Ishikawa (cell line): ENCODE results near the gene LANCL2.

Experiments used
- CEBPB ChIP-seq: IDR thresholded peaks from 2 replicates; pipeline ENCODE4 v1.6.1; 2012
- CREB1 ChIP-seq: IDR thresholded peaks from 2 replicates; pipeline ENCODE4 v1.6.1; 2012; ENCODE audit warnings: low read depth
- EGR1 ChIP-seq: IDR thresholded peaks from 2 replicates; pipeline ENCODE4 v1.6.1; 2012
- EP300 ChIP-seq: IDR thresholded peaks from 2 replicates; pipeline ENCODE4 v1.6.1; 2012; ENCODE audit warnings: borderline replicate concordance
- FOXM1 ChIP-seq: IDR thresholded peaks from 2 replicates; pipeline ENCODE4 v1.6.1; 2012; ENCODE audit warnings: low read depth, borderline replicate concordance
- NFIC ChIP-seq: IDR thresholded peaks from 2 replicates; pipeline ENCODE4 v1.6.1; 2012
- RAD21 ChIP-seq: IDR thresholded peaks from 2 replicates; pipeline ENCODE4 v1.6.1; 2012; ENCODE audit warnings: low read depth
- TAF1 ChIP-seq: IDR thresholded peaks from 2 replicates; pipeline ENCODE4 v1.6.1; 2012; ENCODE audit warnings: low read depth, mild to moderate bottlenecking
- TCF12 ChIP-seq: IDR thresholded peaks from 2 replicates; pipeline ENCODE4 v1.6.1; 2012; ENCODE audit warnings: low read depth
- TEAD4 ChIP-seq: IDR thresholded peaks from 2 replicates; pipeline ENCODE4 v1.6.1; 2012
- YY1 ChIP-seq: IDR thresholded peaks from 2 replicates; pipeline ENCODE4 v1.6.1; 2012; ENCODE audit warnings: low read depth
- ZBTB7A ChIP-seq: IDR thresholded peaks from 2 replicates; pipeline ENCODE4 v1.6.1; 2012; ENCODE audit warnings: low read depth
- TF ChIP-seq, protein P1 (sequence below): IDR thresholded peaks from 2 replicates; pipeline ENCODE4 v1.6.1; 2012; ENCODE audit warnings: low read depth, mild to moderate bottlenecking
- TF ChIP-seq, protein P2 (sequence below): IDR thresholded peaks from 2 replicates; pipeline ENCODE4 v1.6.1; 2012
- TF ChIP-seq, protein P3 (sequence below): IDR thresholded peaks from 2 replicates; pipeline ENCODE4 v1.6.1; 2012

Gene LANCL2

GRCh38 chr7:55432939-55433784 lies 68.0 kb downstream of the LANCL2 start:
- TF ChIP-seq, protein P1, sequence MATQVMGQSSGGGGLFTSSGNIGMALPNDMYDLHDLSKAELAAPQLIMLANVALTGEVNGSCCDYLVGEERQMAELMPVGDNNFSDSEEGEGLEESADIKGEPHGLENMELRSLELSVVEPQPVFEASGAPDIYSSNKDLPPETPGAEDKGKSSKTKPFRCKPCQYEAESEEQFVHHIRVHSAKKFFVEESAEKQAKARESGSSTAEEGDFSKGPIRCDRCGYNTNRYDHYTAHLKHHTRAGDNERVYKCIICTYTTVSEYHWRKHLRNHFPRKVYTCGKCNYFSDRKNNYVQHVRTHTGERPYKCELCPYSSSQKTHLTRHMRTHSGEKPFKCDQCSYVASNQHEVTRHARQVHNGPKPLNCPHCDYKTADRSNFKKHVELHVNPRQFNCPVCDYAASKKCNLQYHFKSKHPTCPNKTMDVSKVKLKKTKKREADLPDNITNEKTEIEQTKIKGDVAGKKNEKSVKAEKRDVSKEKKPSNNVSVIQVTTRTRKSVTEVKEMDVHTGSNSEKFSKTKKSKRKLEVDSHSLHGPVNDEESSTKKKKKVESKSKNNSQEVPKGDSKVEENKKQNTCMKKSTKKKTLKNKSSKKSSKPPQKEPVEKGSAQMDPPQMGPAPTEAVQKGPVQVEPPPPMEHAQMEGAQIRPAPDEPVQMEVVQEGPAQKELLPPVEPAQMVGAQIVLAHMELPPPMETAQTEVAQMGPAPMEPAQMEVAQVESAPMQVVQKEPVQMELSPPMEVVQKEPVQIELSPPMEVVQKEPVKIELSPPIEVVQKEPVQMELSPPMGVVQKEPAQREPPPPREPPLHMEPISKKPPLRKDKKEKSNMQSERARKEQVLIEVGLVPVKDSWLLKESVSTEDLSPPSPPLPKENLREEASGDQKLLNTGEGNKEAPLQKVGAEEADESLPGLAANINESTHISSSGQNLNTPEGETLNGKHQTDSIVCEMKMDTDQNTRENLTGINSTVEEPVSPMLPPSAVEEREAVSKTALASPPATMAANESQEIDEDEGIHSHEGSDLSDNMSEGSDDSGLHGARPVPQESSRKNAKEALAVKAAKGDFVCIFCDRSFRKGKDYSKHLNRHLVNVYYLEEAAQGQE: no peak
- TF ChIP-seq EP300 (no peak), CREB1 (no peak), RAD21 (peak; percentile 70)
- TF ChIP-seq, protein P2, sequence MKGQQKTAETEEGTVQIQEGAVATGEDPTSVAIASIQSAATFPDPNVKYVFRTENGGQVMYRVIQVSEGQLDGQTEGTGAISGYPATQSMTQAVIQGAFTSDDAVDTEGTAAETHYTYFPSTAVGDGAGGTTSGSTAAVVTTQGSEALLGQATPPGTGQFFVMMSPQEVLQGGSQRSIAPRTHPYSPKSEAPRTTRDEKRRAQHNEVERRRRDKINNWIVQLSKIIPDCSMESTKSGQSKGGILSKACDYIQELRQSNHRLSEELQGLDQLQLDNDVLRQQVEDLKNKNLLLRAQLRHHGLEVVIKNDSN: no peak; the same call in 1 of the 2 replicates

DNA sequence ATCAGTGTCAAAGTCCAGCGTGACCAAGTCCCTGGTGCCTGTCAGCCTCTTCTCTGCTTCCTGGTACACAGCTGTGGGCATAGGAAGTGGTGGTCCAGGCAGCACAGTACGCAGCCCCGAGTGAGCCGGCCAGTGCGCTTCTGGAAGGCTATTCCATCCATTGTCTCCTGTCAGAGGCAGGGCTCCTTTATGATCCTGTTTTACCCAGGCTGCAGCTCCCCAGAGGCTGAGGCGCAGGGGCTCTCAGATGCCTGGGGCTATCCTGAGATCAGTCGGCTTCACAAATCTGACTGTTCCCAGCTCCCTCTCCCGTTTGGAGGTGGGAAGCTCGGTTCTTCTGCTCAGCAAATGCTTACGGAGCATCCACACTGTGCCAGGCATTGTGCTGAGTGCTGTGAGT lies 70.3 kb downstream of the LANCL2 start:
- TF ChIP-seq NFIC: no peak
- no peak for TF ChIP-seq TEAD4
- TF ChIP-seq RAD21: no peak
- TF ChIP-seq, protein P1: no peak
- TF ChIP-seq FOXM1: no peak
- TF ChIP-seq, protein P3, sequence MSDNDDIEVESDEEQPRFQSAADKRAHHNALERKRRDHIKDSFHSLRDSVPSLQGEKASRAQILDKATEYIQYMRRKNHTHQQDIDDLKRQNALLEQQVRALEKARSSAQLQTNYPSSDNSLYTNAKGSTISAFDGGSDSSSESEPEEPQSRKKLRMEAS: no peak
- no peak for TF ChIP-seq ZBTB7A
- no peak for TF ChIP-seq YY1
- TF ChIP-seq EP300: no peak
- TF ChIP-seq EGR1: no peak
- TF ChIP-seq CREB1: no peak
- TF ChIP-seq CEBPB: no peak
- TF ChIP-seq TAF1: no peak
- TF ChIP-seq, protein P2: no peak
- TF ChIP-seq TCF12: no peak

DNA sequence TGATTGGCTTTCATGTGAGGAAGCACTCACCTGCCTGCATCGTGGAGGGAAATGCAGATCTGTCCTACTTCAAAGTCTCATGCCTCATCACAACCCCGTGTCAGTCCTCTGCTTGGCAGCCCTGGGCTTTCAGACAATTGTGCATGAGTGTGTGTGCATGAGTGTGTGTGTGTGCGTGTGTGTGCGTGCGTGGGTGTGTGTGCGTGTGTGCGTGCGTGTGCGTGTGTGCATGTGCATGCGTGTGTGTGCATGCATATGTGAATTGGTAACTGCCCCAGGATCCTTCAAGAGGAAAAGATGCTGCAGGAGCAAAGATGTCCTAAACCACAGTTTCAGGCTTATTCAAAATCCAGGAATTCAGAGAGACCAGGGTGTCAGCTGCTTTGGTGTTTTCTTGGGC lies 71.3 kb downstream of the LANCL2 start:
- no peak for TF ChIP-seq TCF12
- TF ChIP-seq, protein P3: no peak
- TF ChIP-seq YY1: no peak
- no peak for TF ChIP-seq CEBPB
- TF ChIP-seq CREB1: no peak
- TF ChIP-seq, protein P1: no peak
- no peak for TF ChIP-seq RAD21
- TF ChIP-seq NFIC: no peak
- TF ChIP-seq ZBTB7A: no peak
- TF ChIP-seq, protein P2: no peak
- TF ChIP-seq EGR1: no peak
- no peak for TF ChIP-seq FOXM1
- no peak for TF ChIP-seq EP300
- TF ChIP-seq TEAD4: no peak
- no peak for TF ChIP-seq TAF1

DNA sequence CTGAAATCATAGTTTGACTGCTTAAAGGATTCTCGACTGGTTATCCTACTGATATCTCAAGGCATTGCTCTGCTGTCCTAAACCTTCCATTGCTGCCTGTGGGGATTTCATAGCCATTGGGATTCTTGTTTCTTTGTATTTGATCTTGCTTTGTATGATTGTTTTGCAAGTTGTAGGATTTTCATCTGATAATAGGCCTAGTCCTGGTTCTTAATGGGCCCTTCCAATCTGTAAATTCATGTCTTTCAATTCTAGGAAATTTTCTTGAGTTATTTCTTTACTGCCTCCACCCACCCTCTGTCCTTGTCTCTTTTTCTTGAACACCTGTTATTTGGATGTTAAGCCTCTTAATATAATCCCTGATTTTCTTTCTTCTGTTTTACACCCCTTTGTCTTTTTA lies 72.2 kb downstream of the LANCL2 start:
- TF ChIP-seq YY1 (no peak), TAF1 (no peak), EP300 (no peak), EGR1 (no peak), NFIC (no peak), RAD21 (no peak), TCF12 (no peak), TEAD4 (no peak), CREB1 (no peak), CEBPB (no peak), FOXM1 (no peak), ZBTB7A (no peak)
- TF ChIP-seq, protein P2: no peak
- TF ChIP-seq, protein P3: no peak
- TF ChIP-seq, protein P1: no peak
